Measurements from ENCODE around the gene SERPINB10. TPM values are rescaled to one million over a fixed set of nuclear protein-coding genes. Genes with fewer than 3 reads are reported as not detected.

Gene SERPINB10
- total and polyA plus RNA-seq, 2 experiments from 2014 or later: 0.93 TPM; not detected in 1

DNA sequence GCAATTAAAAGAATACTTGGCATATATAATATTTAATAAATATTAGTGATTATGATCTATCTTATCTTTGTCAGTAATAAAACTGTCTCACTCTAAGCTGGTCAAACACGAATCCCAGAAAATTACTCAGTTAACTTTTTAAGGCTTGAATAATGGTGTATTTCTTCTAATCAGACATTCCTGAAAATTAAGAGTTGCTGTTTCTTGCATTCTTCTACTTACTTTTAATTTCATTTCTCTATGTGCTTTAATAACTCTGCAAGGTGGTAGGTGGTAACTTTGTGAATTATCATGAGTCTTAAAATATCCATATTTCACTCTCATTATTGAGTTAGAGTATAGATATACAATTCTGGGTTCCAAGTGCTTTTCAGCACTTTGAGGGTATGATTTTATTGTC, 3.1 kb upstream of the SERPINB10 start:
- H4K20me1 ChIP-seq (ENCODE audit: insufficient read depth, poor library complexity, severe bottlenecking): no peaks in the 10 kb centered on the region
- H2AFZ ChIP-seq: no peak overlapping the region
- H3K4me2 ChIP-seq: no peak overlapping the region
- no peak for DNase-seq (ENCODE audit: low spot score)
- H3K36me3 ChIP-seq (replicated peaks; ENCODE audit: insufficient read depth, low read depth): no peaks in the 10 kb centered on the region
- TF ChIP-seq EZH2phosphoT487 (IDR thresholded peaks at IDR 0.05; ENCODE audit: low read depth, severe bottlenecking, unreplicated experiment): no peak
- TF ChIP-seq EZH2 (IDR thresholded peaks at IDR 0.05; ENCODE audit: borderline replicate concordance): no peak
- no peak for TF ChIP-seq CTCF (IDR thresholded peaks at IDR 0.05; ENCODE audit: poor library complexity)
- H3K9me2 ChIP-seq (replicated peaks; ENCODE audit: insufficient read depth): no peaks in the 10 kb centered on the region
- WGBS (ENCODE audit: low lambda C conversion rate, missing lambda C conversion rate): 67% methylated on average over 1 of the region's 1 CpG
- no peaks in the 10 kb centered on the region for H3K9me3 ChIP-seq (ENCODE audit: low read depth)
- no peak overlapping the region for H3K27ac ChIP-seq
- no peaks in the 10 kb centered on the region for H3K79me2 ChIP-seq
- H3K27me3 ChIP-seq: no peaks in the 10 kb centered on the region
- H3K4me3 ChIP-seq: no peak overlapping the region
- H3K4me1 ChIP-seq (ENCODE audit: insufficient read depth): no peaks in the 10 kb centered on the region

- no peaks in the 10 kb centered on the region for H3K4me1 ChIP-seq (ENCODE audit: insufficient read depth)
- H3K27ac ChIP-seq: no peak overlapping the region
- H3K27me3 ChIP-seq: no peaks in the 10 kb centered on the region
- no peaks in the 10 kb centered on the region for H3K9me2 ChIP-seq (replicated peaks; ENCODE audit: insufficient read depth)
- H3K9me3 ChIP-seq (ENCODE audit: low read depth): no peaks in the 10 kb centered on the region
- H3K79me2 ChIP-seq: no peaks in the 10 kb centered on the region
- no peaks in the 10 kb centered on the region for H3K36me3 ChIP-seq (replicated peaks; ENCODE audit: insufficient read depth, low read depth)
- H3K4me3 ChIP-seq: no peak overlapping the region
- DNase-seq (ENCODE audit: low spot score): no peak
- TF ChIP-seq CTCF (IDR thresholded peaks at IDR 0.05; ENCODE audit: poor library complexity) (no peak), EZH2phosphoT487 (IDR thresholded peaks at IDR 0.05; ENCODE audit: low read depth, severe bottlenecking, unreplicated experiment) (no peak), EZH2 (IDR thresholded peaks at IDR 0.05; ENCODE audit: borderline replicate concordance) (no peak)
- no peak overlapping the region for H2AFZ ChIP-seq
- 96% methylated on average over 2 of the region's 2 CpGs for WGBS (ENCODE audit: low lambda C conversion rate, missing lambda C conversion rate)
- H3K4me2 ChIP-seq: no peak overlapping the region
- H4K20me1 ChIP-seq (ENCODE audit: insufficient read depth, poor library complexity, severe bottlenecking): no peaks in the 10 kb centered on the region
These were observed 2.4 kb upstream of the SERPINB10 start for GRCh38 chr18:63905361-63905760.

DNA sequence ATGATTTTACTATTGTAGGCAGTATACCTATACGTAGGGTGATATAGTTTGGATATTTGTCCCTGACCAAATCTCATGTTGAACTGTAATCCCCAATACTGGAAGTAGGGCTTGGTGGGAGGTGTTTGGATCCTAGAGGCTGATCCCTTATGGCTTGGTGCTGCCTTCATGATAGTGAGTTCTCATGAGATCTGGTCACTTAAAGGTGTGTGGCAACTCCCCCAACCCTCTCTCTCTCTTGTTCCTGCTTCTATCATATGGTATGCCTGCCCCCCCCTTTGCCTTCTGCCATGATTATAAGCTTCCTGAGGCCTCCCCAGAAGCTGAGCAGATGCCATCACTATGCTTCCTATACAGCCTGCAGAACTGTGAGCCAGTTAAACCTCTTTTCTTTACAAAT, 1.7 kb upstream of the SERPINB10 start:
- TF ChIP-seq EZH2phosphoT487 (IDR thresholded peaks at IDR 0.05; ENCODE audit: low read depth, severe bottlenecking, unreplicated experiment): no peak
- TF ChIP-seq EZH2 (IDR thresholded peaks at IDR 0.05; ENCODE audit: borderline replicate concordance): no peak
- TF ChIP-seq CTCF (IDR thresholded peaks at IDR 0.05; ENCODE audit: poor library complexity): no peak
- Histone ChIP-seq H3K4me1 (ENCODE audit: insufficient read depth) (no peaks in the 10 kb centered on the region), H3K4me2 (no peak overlapping the region), H3K9me2 (replicated peaks; ENCODE audit: insufficient read depth) (no peaks in the 10 kb centered on the region), H3K9me3 (ENCODE audit: low read depth) (no peaks in the 10 kb centered on the region), H3K27ac (no peak overlapping the region), H3K4me3 (no peak overlapping the region), H3K36me3 (replicated peaks; ENCODE audit: insufficient read depth, low read depth) (no peaks in the 10 kb centered on the region), H3K79me2 (no peaks in the 10 kb centered on the region), H4K20me1 (ENCODE audit: insufficient read depth, poor library complexity, severe bottlenecking) (no peaks in the 10 kb centered on the region), H3K27me3 (no peaks in the 10 kb centered on the region), H2AFZ (no peak overlapping the region)
- 91% methylated on average over 1 of the region's 1 CpG for WGBS (ENCODE audit: low lambda C conversion rate, missing lambda C conversion rate)
- DNase-seq (ENCODE audit: low spot score): no peak

GRCh38 chr18:63908858-63909257, 1.1 kb downstream of the SERPINB10 start:
- Histone ChIP-seq H3K79me2 (no peaks in the 10 kb centered on the region), H3K9me3 (ENCODE audit: low read depth) (no peaks in the 10 kb centered on the region), H3K4me2 (no peak overlapping the region), H3K4me1 (ENCODE audit: insufficient read depth) (no peaks in the 10 kb centered on the region), H4K20me1 (ENCODE audit: insufficient read depth, poor library complexity, severe bottlenecking) (no peaks in the 10 kb centered on the region), H3K27me3 (peaks cover 12% of the 10 kb centered on the region), H3K4me3 (no peak overlapping the region), H3K36me3 (replicated peaks; ENCODE audit: insufficient read depth, low read depth) (no peaks in the 10 kb centered on the region), H3K27ac (no peak overlapping the region), H2AFZ (no peak overlapping the region), H3K9me2 (replicated peaks; ENCODE audit: insufficient read depth) (no peaks in the 10 kb centered on the region)
- 93% methylated on average over 1 of the region's 1 CpG for WGBS (ENCODE audit: low lambda C conversion rate, missing lambda C conversion rate)
- TF ChIP-seq EZH2phosphoT487 (IDR thresholded peaks at IDR 0.05; ENCODE audit: low read depth, severe bottlenecking, unreplicated experiment): no peak
- no peak for TF ChIP-seq CTCF (IDR thresholded peaks at IDR 0.05; ENCODE audit: poor library complexity)
- no peak for DNase-seq (ENCODE audit: low spot score)

Data from hepatocyte (in vitro differentiated cells).